Fibroblast of skin of abdomen (primary cell): ENCODE results near the gene C1QL4.
A peak's percentile ranks its signal among the peaks of the same experiment; 100 is the strongest.

Experiments
- DNase-seq: peaks from one replicate; pipeline ENCODE4 v3.0.0-alpha.2; 2013

The C1QL4 gene

DNA sequence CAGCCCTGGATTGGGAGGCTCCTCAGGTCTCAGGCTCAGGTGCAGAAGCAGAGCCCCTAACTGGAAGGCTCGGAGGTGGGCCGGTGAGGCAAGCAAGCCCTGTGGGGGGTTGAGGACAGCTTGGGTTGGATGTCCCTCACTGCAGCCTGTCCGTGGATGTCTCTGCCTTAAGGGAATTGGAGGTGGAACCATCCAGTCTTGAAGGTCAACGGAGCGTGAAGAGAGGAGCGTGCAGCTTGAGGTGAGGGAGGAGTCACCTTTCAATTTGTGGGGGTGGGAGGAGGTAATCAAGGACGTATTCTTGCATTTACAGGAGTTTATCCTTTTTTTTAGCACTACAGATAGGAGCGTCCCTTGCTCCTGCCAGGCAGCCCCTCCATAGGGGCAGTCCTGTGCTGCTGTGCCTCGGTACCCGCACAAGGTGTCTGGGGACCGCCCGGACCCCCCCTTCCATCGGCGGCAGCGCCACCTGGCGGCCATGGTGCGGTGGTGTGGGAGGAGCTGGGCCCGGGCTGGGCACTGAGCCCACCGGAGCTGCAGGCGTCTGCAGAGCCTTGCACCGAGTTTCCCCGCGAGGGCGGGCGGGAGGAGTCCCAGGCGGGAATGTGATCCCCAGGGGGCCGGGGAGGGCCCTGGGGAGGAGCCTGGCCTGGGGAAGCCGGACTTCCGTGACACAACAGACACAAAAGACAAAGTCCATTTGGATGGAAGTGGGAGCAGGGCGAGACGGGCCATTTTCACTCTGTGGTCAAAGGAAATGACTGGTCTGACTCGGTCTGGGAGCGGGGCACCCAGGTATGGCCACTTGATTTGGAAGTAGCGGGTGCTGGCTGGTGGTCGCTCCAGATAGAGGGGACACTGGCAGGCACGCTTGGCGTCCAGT lies 10.6 kb upstream of the C1QL4 start:
- peak; percentile 80 for DNase-seq

DNA sequence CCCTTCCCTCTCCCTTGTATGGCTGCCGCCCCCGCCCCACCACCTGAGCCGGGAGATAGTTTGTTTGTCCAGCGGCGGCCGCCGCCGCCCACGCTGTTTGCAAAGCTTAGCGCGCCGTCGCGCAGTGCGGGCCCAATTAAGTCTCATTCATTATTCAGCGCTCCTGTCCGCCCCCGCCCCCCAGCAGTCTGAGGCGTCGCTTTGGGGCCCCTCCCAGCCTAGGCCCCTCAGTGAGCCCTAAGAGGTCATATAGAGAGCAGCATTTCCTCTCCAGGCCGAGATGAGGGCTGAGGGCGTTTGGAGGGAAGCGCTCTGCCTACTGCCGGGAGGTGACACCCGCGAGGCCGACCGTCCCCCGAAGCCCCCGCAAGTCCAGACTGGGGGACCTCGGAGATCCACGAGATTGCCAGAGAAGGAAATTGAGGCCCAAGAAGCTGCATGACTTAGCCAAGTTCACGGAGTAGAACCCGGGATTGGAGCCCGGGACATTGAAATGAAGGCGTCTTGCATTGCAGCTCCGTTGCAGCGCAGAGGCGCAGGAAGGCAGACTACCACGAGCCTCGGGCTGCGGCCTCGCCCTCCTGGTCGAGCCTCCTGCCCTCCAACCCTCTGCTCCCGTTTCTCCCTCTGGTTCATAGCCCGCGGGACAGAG lies 9.8 kb upstream of the C1QL4 start, which contains the start of gene DNAJC22:
Gene DNAJC22, plus strand, starts transcription at position 230 of the 652 bp plus-strand sequence. CDS start 1,985 bp downstream, outside the sequence.
- no peak for DNase-seq

DNA sequence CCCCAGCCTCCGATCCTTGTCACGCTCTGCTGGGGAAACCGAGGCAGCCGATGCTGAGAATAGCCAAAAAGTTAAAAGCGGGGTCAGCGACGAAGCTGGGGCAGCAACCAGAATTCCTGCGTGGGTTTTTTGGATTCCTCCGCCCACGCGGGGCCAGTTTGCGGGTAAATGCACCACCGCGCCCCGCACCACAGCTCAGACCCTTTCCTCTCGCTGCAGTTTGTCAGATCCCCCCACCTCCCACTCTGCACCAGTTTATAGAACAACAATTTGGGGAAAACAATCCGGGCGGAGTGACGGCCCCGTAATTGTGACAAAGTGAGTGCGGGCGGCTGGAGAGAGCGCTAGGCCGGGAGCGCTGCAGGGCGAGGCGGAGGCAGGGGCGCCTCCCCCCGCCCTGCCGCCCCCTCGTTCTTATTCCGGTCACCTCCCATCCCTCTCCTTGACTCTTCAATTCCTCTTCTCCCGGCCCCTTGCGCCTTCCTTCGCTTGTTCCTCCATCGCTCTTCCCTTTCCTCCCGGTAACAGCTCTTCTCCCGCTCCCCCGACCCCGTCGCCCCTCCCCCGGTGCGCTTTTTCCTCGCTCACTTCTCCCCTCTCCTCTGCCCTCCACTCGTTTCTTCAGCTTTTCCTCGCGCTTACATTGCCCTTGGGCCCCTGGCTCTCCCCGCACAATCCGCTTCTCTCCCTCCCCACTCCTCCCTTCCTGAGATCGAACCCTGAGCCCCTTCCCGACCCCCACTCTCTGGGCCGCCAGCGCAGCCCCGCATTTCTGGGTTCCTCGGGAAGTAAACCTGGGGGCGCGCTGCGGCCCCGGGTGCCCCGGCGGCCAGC lies 9.1 kb upstream of the C1QL4 start:
- no peak for DNase-seq

- DNase-seq = no peak
Observed at GRCh38 chr12:49345051-49345824, 8.2 kb upstream of the C1QL4 start.

GRCh38 chr12:49344486-49345050 lies 7.6 kb upstream of the C1QL4 start:
- DNase-seq = no peak

- no peak for DNase-seq
Observed at GRCh38 chr12:49342914-49343731, 6.1 kb upstream of the C1QL4 start.

DNA sequence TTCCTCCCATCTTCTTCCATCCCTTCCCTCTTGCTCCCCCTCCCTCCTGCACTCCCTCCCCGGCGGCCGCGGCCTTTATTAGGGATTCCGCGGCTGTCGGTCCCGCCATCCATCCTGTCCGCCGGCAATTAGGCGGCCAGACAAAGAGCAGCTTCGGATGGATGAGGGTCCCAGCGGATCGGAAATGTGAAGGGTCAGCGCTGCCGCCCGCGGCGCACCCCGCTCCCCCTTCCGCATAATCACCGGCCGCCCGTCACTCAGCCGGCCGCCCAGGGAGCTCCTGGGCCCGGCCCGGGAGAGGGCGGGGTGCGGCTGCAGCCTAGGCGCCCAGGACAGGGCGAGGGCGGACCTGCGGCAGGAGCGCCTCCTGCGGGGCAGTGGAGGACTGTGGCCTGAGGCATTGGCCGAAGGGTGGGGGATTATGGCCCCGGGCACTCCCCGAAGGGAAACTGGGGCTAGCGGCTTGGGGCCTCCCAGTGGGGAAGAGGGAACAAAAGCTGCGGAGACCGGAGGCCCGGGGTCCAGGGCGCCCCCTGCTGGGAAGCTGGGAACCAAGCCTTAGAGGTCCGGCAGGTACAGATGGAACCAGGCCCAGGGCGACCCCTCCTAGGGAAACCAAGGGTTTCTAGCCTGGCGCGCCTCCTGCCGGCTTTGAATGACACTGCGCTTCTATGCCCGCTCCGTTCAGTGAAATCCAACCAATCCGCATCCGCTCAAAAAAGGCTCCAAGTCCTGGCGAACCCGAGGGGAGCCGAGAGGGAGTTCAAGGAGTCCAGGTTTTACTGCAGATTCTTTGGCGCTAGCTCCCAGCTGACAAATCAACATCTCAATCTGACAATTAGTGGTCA lies 5.3 kb upstream of the C1QL4 start:
- DNase-seq = peak; percentile 67

GRCh38 chr12:49341777-49342065 lies 4.7 kb upstream of the C1QL4 start:
- DNase-seq = no peak

DNA sequence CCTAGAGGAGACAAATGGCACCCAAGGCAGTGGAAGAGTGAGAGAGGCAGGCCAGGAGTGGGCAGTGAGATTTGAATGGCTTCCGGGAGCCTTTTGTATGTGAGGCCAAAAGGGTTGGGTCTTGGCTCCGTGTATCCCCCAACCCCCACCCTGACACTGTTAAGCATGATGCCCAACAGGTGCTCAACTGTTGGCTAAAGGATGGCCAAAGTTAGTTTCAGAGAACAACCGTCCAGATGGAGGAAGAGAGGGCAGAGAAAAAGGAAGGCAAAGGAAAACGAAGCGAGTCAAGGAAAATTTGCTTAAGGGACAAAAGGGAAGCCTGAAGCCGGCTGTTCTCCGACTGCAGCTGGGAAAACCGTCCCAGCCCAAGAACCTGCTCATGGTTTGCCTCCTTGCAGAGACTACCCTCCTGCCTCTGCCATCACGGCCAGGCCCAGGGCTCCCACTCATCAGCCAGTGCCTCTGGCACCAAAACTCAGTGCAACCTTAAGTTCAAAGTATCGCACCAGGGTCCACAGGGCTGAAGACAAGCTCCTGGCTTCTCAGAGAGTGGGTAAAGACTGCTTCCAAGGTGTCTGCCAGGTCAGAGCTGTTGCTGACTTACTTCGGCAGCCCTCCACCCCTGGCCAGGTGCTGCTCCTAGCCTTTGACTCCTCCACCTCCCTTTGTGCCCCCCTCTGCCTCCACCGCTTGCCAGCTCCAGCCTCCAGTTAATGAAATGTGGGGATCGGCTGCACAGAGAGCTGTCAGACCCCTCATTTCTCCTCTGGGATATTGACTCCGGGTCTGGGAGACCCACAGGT lies 4.2 kb upstream of the C1QL4 start:
- DNase-seq = no peak

GRCh38 chr12:49340095-49340870 lies 3.3 kb upstream of the C1QL4 start:
- no peak for DNase-seq

DNA sequence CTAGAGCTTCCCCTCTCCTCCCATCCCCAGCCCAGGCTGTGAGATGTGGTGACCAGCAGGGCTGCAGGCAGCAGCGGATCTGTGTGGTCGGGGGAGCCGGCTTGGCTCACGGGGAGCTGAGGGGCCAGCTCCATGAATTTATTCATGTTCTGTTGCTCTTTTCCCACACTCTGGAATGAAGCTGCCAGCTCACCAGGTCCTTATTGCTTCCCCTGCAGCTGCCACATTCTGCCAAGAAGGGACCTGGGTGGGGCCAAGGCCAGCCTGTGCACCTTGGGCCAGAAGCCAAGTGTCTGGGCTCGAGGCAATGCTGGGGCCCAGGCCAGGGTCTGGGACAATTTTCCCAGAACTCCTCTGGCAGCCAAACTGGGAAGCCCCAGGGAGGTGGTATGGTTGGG lies 2.5 kb upstream of the C1QL4 start:
- DNase-seq = no peak

- DNase-seq = no peak
Observed at GRCh38 chr12:49338830-49339463, 2.0 kb upstream of the C1QL4 start.

GRCh38 chr12:49335955-49336644 lies 888 bp downstream of the C1QL4 start:
- no peak for DNase-seq

DNA sequence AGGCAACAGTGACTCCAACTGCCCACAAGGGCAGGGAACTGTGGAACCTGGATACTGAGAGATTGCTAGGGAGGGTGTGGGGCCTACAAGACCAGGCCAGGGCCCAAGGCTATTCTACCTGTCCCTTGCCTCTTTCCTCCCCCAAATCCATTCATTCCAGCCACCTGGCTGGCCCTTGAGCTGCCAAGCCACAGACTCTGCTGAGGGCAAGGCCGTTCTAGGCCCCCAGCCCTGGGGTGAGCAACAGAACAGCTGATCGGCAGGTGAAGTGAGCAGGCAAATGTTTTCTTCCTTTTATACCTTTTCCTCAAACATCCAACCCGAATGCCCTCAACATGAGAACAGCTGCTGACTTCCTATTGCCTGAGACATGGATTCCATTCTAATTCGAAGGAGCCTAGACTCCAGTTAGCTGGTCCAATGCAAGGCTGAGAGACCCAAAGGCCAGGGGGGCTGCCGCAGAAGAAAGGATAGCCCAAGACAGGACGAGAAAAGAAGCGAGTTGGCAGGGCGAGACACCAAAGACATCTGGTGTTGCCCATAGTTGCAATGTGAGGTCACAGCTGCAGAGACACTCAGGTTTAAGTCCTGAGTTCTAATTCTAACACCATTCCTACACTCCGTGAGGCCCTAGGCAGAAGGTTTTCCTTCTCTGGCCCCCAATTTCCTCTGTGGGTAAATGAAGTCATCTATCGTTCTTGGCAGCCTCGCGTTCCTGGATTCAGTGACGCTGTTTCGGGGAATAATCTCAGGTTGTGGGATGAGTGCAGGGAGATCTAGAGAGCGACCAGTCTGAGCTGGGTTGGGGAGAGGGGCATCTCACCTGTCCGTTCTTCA lies 1.7 kb downstream of the C1QL4 start:
- no peak for DNase-seq

DNA sequence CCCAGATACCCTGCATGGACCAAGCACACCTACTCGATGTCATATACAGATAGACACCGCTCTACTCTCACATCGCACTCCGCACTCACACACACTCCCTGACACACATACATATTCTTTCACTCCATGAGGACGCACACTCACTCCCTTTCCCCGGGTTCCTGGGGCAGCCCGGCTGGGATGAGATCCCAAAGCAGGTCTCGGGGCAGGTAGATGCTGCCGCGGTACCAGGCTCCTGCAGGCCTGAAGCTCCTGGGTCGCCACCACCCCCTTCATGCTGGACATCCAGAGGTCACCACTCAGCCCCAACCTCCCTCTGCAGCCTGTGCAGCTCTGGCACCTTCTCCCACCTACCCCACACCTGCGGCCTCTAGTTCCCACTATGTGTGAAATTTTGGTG lies 2.3 kb downstream of the C1QL4 start:
- no peak for DNase-seq

DNA sequence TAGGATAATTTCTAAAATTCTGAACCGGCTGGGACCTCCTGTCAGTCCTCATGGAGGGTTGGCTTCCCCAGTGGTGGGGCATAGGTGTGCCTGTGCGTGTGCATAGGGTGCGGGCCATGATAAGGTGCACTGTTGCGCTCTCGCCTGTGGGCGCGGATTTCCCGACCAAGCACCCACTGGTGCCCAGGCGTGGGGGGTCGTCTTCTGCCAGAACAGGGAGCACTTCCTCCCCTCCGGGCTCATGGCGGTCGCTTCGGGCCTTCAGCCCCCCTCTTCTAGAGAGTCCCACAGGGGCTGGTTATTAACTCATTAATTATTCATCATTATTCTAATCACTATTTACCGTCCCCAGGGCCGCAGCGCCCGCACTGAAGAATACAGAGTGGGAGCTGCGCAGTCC lies 2.8 kb downstream of the C1QL4 start:
- no peak for DNase-seq
